ENCODE results near the gene GTPBP6.
"Not testable (repeated sequence)": the region's sequence is repeated elsewhere in the genome, so short reads cannot be mapped to it uniquely, and the experiment has no call there.

The GTPBP6 gene

DNA sequence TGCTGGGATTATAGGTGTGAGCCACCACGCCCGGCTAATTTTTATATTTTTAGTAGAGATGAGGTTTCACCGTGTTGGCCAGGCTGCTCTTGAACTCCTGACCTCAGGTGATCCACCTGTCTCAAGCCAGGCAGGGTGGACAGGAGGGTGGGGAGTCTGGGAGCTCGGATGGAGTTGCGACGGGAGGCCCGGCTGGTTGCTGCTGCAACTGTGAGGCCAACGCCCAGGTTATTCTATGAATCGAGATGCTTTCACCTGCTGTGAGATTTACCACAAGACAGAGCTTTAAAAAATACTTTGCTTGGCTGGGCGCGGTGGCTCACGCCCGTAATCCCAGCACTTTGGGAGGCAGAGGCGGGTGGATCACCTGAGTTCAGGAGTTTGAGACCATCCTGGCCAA lies 61.5 kb downstream of the GTPBP6 start:
- H3K4me3 ChIP-seq (ENCODE audit: low read length); DNase-seq (ENCODE audit: low read depth, low spot score): not testable (repeated sequence)

GRCh38 chrX:255923-256331 lies 62.7 kb downstream of the GTPBP6 start:
- DNase-seq (ENCODE audit: low read depth, low spot score), result no peak
- H3K4me3 ChIP-seq (ENCODE audit: low read length), result no peak overlapping the region
